H9 (cell line): ENCODE measurements around the gene TBC1D5. TPM values are rescaled to one million over a fixed set of nuclear protein-coding genes. Genes with fewer than 3 reads are reported as not detected.

Experiments used
- DNase-seq: peaks from one replicate; pipeline ENCODE4 v3.0.0-alpha.2; 2017
- H2AFZ ChIP-seq: one replicate; pipeline ENCODE4 v1.6.1; 2013; ENCODE audit warnings: mild to moderate bottlenecking, low read length, control low read depth, moderate library complexity
- H2AK5ac ChIP-seq: 2 replicates; pipeline ENCODE4 v1.6.1; 2013; ENCODE audit warnings: low read length, control low read depth, mixed read lengths; ENCODE audit not compliant: insufficient read length
- H2BK120ac ChIP-seq: one replicate; pipeline ENCODE4 v1.6.1; 2013; ENCODE audit warnings: low read depth, mild to moderate bottlenecking, low read length, control low read depth, inconsistent platforms; ENCODE audit not compliant: poor library complexity, severe bottlenecking
- H2BK12ac ChIP-seq: 2 replicates; pipeline ENCODE4 v1.6.1; 2013; ENCODE audit warnings: low read length, control low read depth, mixed read lengths, low read depth; ENCODE audit not compliant: insufficient read length
- H2BK15ac ChIP-seq: 2 replicates; pipeline ENCODE4 v1.6.1; 2013; ENCODE audit warnings: low read depth, low read length, control low read depth
- H2BK20ac ChIP-seq: one replicate; pipeline ENCODE4 v1.6.1; 2013; ENCODE audit warnings: low read depth, mild to moderate bottlenecking, low read length, control low read depth, inconsistent platforms; ENCODE audit not compliant: poor library complexity, severe bottlenecking
- H2BK5ac ChIP-seq: 2 replicates; pipeline ENCODE4 v1.6.1; 2013; ENCODE audit warnings: low read length, control low read depth, mixed read lengths; ENCODE audit not compliant: insufficient read length
- H3K14ac ChIP-seq: 2 replicates; pipeline ENCODE4 v1.6.1; 2013; ENCODE audit warnings: low read length, control low read depth; ENCODE audit not compliant: insufficient read depth
- H3K18ac ChIP-seq: 2 replicates; pipeline ENCODE4 v1.6.1; 2013; ENCODE audit warnings: low read depth, mild to moderate bottlenecking, mixed read lengths, low read length, control low read depth; ENCODE audit not compliant: insufficient read length
- H3K23ac ChIP-seq: 2 replicates; pipeline ENCODE4 v1.6.1; 2013; ENCODE audit warnings: low read length, control low read depth, mixed read lengths, low read depth; ENCODE audit not compliant: insufficient read length
- H3K23me2 ChIP-seq: 2 replicates; pipeline ENCODE4 v1.6.1; 2013; ENCODE audit warnings: low read depth, mild to moderate bottlenecking, mixed read lengths, low read length, control low read depth; ENCODE audit not compliant: insufficient read length, poor library complexity, severe bottlenecking
- H3K27ac ChIP-seq: 2 replicates; pipeline ENCODE4 v1.5.1; 2013; ENCODE audit warnings: low read length, control low read depth, mixed read lengths, low read depth; ENCODE audit not compliant: insufficient read length
- H3K27me3 ChIP-seq: 2 replicates; pipeline ENCODE4 v1.6.1; 2013; ENCODE audit warnings: low read length, control low read depth, inconsistent platforms; ENCODE audit not compliant: insufficient read depth
- H3K4ac ChIP-seq: 2 replicates; pipeline ENCODE4 v1.6.1; 2013; ENCODE audit warnings: low read depth, mild to moderate bottlenecking, control low read depth, inconsistent platforms, low read length, moderate library complexity
- H3K4me1 ChIP-seq: 2 replicates; pipeline ENCODE4 v1.6.1; 2013; ENCODE audit warnings: low read length, control low read depth, inconsistent platforms; ENCODE audit not compliant: insufficient read depth
- H3K4me2 ChIP-seq: 2 replicates; pipeline ENCODE4 v1.6.1; 2013; ENCODE audit warnings: low read length, control low read depth, mixed read lengths; ENCODE audit not compliant: insufficient read length, insufficient read depth
- H3K56ac ChIP-seq: 2 replicates; pipeline ENCODE4 v1.6.1; 2013; ENCODE audit warnings: low read depth, mild to moderate bottlenecking, mixed read lengths, low read length, control low read depth; ENCODE audit not compliant: insufficient read length
- H3K79me1 ChIP-seq: 2 replicates; pipeline ENCODE4 v1.6.1; 2013; ENCODE audit warnings: low read depth, mild to moderate bottlenecking, moderate library complexity, low read length, control low read depth, inconsistent platforms; ENCODE audit not compliant: insufficient read depth, poor library complexity, severe bottlenecking
- H3K79me2 ChIP-seq: 2 replicates; pipeline ENCODE4 v1.6.1; 2013; ENCODE audit warnings: low read length, control low read depth, inconsistent platforms; ENCODE audit not compliant: insufficient read depth
- H3K9ac ChIP-seq: 2 replicates; pipeline ENCODE4 v1.6.1; 2013; ENCODE audit warnings: low read length, control low read depth, mixed read lengths; ENCODE audit not compliant: insufficient read length; ENCODE audit errors: extremely low read depth
- H3K9me3 ChIP-seq: one replicate; pipeline ENCODE4 v1.6.1; 2013; ENCODE audit warnings: low read depth, low read length, inconsistent platforms; ENCODE audit not compliant: control insufficient read depth
- H3T11ph ChIP-seq: one replicate; pipeline ENCODE4 v1.6.1; 2013; ENCODE audit warnings: mild to moderate bottlenecking, low read length, control low read depth, inconsistent platforms
- H4K20me1 ChIP-seq: one replicate; pipeline ENCODE4 v1.6.1; 2013; ENCODE audit not compliant: control insufficient read depth, insufficient read length, insufficient read depth
- H4K5ac ChIP-seq: 2 replicates; pipeline ENCODE4 v1.6.1; 2013; ENCODE audit warnings: low read depth, mild to moderate bottlenecking, mixed read lengths, low read length, control low read depth; ENCODE audit not compliant: insufficient read length
- H4K8ac ChIP-seq: replicated peaks from 2 replicates; pipeline ENCODE4 v1.6.1; 2013; ENCODE audit warnings: low read length, control low read depth, mixed read lengths, low read depth; ENCODE audit not compliant: insufficient read length
- H4K91ac ChIP-seq: 2 replicates; pipeline ENCODE4 v1.6.1; 2013; ENCODE audit warnings: low read depth, mild to moderate bottlenecking, moderate library complexity, mixed read lengths, low read length, control low read depth; ENCODE audit not compliant: insufficient read length
- H3K27ac Mint-ChIP-seq, 3 experiments: 2 replicates in 2 of 3; 3 replicates in 1 of 3; pipeline ENCODE4 v1.8.0; 2020 to 2021; ENCODE audit warnings: mixed read lengths in 3 of 3, mild to moderate bottlenecking in 1 of 3, moderate library complexity in 1 of 3
- H3K27me3 Mint-ChIP-seq: 2 replicates; pipeline ENCODE4 v1.8.0; 2021; ENCODE audit warnings: low read depth, mild to moderate bottlenecking, moderate library complexity, mixed read lengths
- H3K36me3 Mint-ChIP-seq, 3 experiments: 2 replicates in 2 of 3; 3 replicates in 1 of 3; pipeline ENCODE4 v1.8.0; 2020 to 2021; ENCODE audit warnings: low read depth in 3 of 3, mixed read lengths in 3 of 3; ENCODE audit not compliant: insufficient read depth in 1 of 3
- H3K4me1 Mint-ChIP-seq, 2 experiments: 2 replicates each; pipeline ENCODE4 v1.8.0; 2020; ENCODE audit warnings: mixed read lengths in 2 of 2
- H3K4me3 Mint-ChIP-seq, 2 experiments: 2 replicates in 1 of 2; 3 replicates in 1 of 2; pipeline ENCODE4 v1.8.0; 2020 to 2021; ENCODE audit warnings: mild to moderate bottlenecking in 2 of 2, mixed read lengths in 2 of 2, moderate library complexity in 1 of 2
- H3K9me3 Mint-ChIP-seq, 2 experiments: 2 replicates in 1 of 2; 3 replicates in 1 of 2; pipeline ENCODE4 v1.8.0; 2020; ENCODE audit warnings: mild to moderate bottlenecking in 2 of 2, mixed read lengths in 2 of 2, moderate library complexity in 1 of 2
- total RNA-seq: library from RNA; stranded (reverse); gene quantifications from 2 replicates; pipeline ENCODE4 v1.2.1, GENCODE V29; 2021
- TF ChIP-seq, protein P1 (sequence below): fragments of 200-600 bp; sonication (generic); conservative IDR thresholded peaks from 3 replicates; pipeline ENCODE4 v1.8.0; 2021; ENCODE audit warnings: antibody characterized with exemption, mild to moderate bottlenecking

The TBC1D5 gene
- total RNA-seq, 1 experiment from 2014 or later: 25.0 TPM

DNA sequence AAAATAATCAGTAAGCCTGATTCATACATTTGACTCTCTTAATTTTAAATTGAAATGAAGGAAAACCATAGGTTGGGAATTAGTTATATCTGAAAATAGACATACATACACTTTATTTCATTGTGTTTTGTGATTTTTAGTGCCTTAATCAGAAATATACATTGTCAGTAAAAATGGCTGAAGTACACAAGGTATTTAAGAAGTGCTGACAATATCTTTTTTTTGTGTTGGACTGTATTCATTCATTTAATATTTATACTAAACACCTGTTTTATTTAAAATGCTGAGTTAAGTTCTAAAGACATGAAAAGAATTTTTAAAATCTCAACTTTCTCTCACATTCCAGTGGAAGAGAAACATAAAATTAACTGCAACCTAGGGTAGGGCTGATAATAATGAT is 444.4 kb downstream of the TBC1D5 start:
- Histone ChIP-seq H3K4me2 (no peak overlapping the region), H2BK15ac (no peak overlapping the region), H3K23me2 (no peaks in the 10 kb centered on the region), H2BK5ac (no peak overlapping the region), H3K18ac (no peak overlapping the region), H2AFZ (no peak overlapping the region), H3K56ac (no peak overlapping the region), H4K5ac (no peak overlapping the region), H2BK20ac (no peak overlapping the region), H3K79me2 (no peaks in the 10 kb centered on the region), H3K23ac (no peak overlapping the region), H3K4me1 (no peaks in the 10 kb centered on the region), H4K20me1 (no peaks in the 10 kb centered on the region), H3K14ac (no peak overlapping the region), H2AK5ac (no peak overlapping the region), H3T11ph (no peak overlapping the region), H3K4ac (no peak overlapping the region), H3K27me3 (no peaks in the 10 kb centered on the region), H2BK12ac (no peak overlapping the region), H4K91ac (no peak overlapping the region), H3K79me1 (no peaks in the 10 kb centered on the region), H2BK120ac (no peak overlapping the region), H3K9me3 (no peaks in the 10 kb centered on the region), H3K9ac (no peak overlapping the region), H3K27ac (no peak overlapping the region), H4K8ac (no peak overlapping the region)
- H3K9me3 Mint-ChIP-seq: no peaks in the 10 kb centered on the region
- H3K36me3 Mint-ChIP-seq: no peaks in the 10 kb centered on the region
- no peaks in the 10 kb centered on the region for H3K27me3 Mint-ChIP-seq
- TF ChIP-seq, protein P1, sequence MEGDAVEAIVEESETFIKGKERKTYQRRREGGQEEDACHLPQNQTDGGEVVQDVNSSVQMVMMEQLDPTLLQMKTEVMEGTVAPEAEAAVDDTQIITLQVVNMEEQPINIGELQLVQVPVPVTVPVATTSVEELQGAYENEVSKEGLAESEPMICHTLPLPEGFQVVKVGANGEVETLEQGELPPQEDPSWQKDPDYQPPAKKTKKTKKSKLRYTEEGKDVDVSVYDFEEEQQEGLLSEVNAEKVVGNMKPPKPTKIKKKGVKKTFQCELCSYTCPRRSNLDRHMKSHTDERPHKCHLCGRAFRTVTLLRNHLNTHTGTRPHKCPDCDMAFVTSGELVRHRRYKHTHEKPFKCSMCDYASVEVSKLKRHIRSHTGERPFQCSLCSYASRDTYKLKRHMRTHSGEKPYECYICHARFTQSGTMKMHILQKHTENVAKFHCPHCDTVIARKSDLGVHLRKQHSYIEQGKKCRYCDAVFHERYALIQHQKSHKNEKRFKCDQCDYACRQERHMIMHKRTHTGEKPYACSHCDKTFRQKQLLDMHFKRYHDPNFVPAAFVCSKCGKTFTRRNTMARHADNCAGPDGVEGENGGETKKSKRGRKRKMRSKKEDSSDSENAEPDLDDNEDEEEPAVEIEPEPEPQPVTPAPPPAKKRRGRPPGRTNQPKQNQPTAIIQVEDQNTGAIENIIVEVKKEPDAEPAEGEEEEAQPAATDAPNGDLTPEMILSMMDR: no peak
- H3K4me3 Mint-ChIP-seq: no peak overlapping the region
- no peak for DNase-seq
- no peaks in the 10 kb centered on the region for H3K4me1 Mint-ChIP-seq
- no peak overlapping the region for H3K27ac Mint-ChIP-seq
